Neural progenitor cell (in vitro differentiated cells): ENCODE data around the gene F8. TPM values are rescaled to one million over a fixed set of nuclear protein-coding genes. Genes with fewer than 3 reads are reported as not detected.
"Not testable (repeated sequence)": the region's sequence is repeated elsewhere in the genome, so short reads cannot be mapped to it uniquely, and the experiment has no call there.

ENCODE experiments used
- DNase-seq: peaks from one replicate; pipeline ENCODE4 v3.0.0-alpha.2; 2016; ENCODE audit warnings: low spot score
- H2AFZ ChIP-seq: fragments of 200-600 bp; sonication (generic); replicated peaks from 2 replicates; pipeline ENCODE4 v1.6.1; 2016; ENCODE audit warnings: antibody characterized with exemption
- H3F3A ChIP-seq: fragments of 200-600 bp; sonication (generic); 2 replicates; pipeline ENCODE4 v1.6.1; 2016; ENCODE audit warnings: antibody characterized with exemption, low read depth
- H3K27ac ChIP-seq: fragments of 200-600 bp; sonication (generic); 2 replicates; pipeline ENCODE4 v1.5.1; 2016; ENCODE audit warnings: mild to moderate bottlenecking
- H3K27me3 ChIP-seq: fragments of 200-600 bp; sonication (generic); 2 replicates; pipeline ENCODE4 v1.6.1; 2016; ENCODE audit warnings: mild to moderate bottlenecking, moderate library complexity
- H3K36me3 ChIP-seq: fragments of 200-600 bp; sonication (generic); 2 replicates; pipeline ENCODE4 v1.5.1; 2016
- H3K4me1 ChIP-seq: fragments of 200-600 bp; sonication (generic); 2 replicates; pipeline ENCODE4 v1.6.1; 2016; ENCODE audit warnings: mixed run types
- H3K4me2 ChIP-seq: fragments of 200-600 bp; sonication (generic); 2 replicates; pipeline ENCODE4 v1.6.1; 2016
- H3K4me3 ChIP-seq: fragments of 200-600 bp; sonication (generic); 2 replicates; pipeline ENCODE4 v1.5.1; 2016
- H3K79me2 ChIP-seq: fragments of 200-600 bp; sonication (generic); 2 replicates; pipeline ENCODE4 v1.6.1; 2016; ENCODE audit warnings: low read depth
- H3K9ac ChIP-seq: fragments of 200-600 bp; sonication (generic); 2 replicates; pipeline ENCODE4 v1.6.1; 2016
- H3K9me3 ChIP-seq: fragments of 200-600 bp; sonication (generic); 2 replicates; pipeline ENCODE4 v1.5.1; 2016; ENCODE audit warnings: low read depth
- H4K20me1 ChIP-seq: fragments of 200-600 bp; sonication (generic); 2 replicates; pipeline ENCODE4 v1.6.1; 2016; ENCODE audit warnings: low read depth
- H3K27ac Mint-ChIP-seq: 3 replicates; pipeline ENCODE4 v1.8.0; 2021; ENCODE audit warnings: mixed read lengths
- H3K27me3 Mint-ChIP-seq: 2 replicates; pipeline ENCODE4 v1.8.0; 2022; ENCODE audit warnings: low read depth, mild to moderate bottlenecking, inconsistent platforms, moderate library complexity, mixed read lengths; ENCODE audit not compliant: insufficient read depth
- H3K36me3 Mint-ChIP-seq: 3 replicates; pipeline ENCODE4 v1.8.0; 2021; ENCODE audit warnings: mixed read lengths
- H3K4me1 Mint-ChIP-seq: 3 replicates; pipeline ENCODE4 v1.8.0; 2021; ENCODE audit warnings: mixed read lengths
- H3K4me3 Mint-ChIP-seq: 3 replicates; pipeline ENCODE4 v1.8.0; 2021; ENCODE audit warnings: mild to moderate bottlenecking, moderate library complexity, mixed read lengths
- H3K9me3 Mint-ChIP-seq: 3 replicates; pipeline ENCODE4 v1.8.0; 2020; ENCODE audit warnings: mixed read lengths
- EZH2 ChIP-seq: fragments of 200-600 bp; sonication (generic); IDR thresholded peaks from 2 replicates; pipeline ENCODE4 v1.6.1; 2017; ENCODE audit warnings: antibody characterized with exemption, mild to moderate bottlenecking, moderate library complexity
- EZH2phosphoT487 ChIP-seq: fragments of 200-600 bp; sonication (generic); IDR thresholded peaks from 2 replicates; pipeline ENCODE4 v1.6.1; 2017; ENCODE audit warnings: antibody characterized with exemption
- total RNA-seq: library from RNA; depleted of rRNA; stranded (reverse); fragments of >200 nt; gene quantifications from 2 replicates; pipeline ENCODE4 v1.2.3, GENCODE V29; 2015; ENCODE audit warnings: low replicate concordance
- TF ChIP-seq, protein P1 (sequence below): fragments of 200-600 bp; sonication (generic); IDR thresholded peaks from 2 replicates; pipeline ENCODE4 v1.5.1; 2017; ENCODE audit warnings: antibody characterized with exemption, mild to moderate bottlenecking

Gene F8
- total RNA-seq, 1 donor from 2014 or later, result 4.8 TPM

DNA sequence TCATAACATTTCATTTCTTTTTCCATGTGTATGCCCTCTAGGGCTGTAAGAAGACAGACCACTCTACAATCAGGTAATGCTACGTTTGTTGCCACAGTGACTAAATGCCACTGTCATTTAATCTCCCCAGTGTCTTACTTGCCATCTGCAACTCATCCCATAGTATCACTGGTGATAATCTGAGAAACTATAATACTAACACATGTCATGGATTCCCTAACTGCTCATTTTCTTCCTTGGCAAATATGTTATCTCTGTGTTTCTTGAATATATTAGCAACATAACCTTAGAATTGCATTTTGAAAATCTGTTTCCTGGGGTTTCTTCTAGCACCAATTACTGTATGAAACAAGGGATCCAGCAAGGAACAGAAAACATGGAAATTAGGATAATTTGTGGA lies 130.2 kb downstream of the F8 start:
- Mint-ChIP-seq H3K27ac (no peak overlapping the region), H3K27me3 (no peaks in the 10 kb centered on the region), H3K36me3 (no peaks in the 10 kb centered on the region), H3K4me1 (no peaks in the 10 kb centered on the region), H3K9me3 (no peaks in the 10 kb centered on the region), H3K4me3 (no peak overlapping the region)
- Histone ChIP-seq H2AFZ (no peak overlapping the region), H3K4me1 (no peaks in the 10 kb centered on the region), H3K4me2 (no peak overlapping the region), H3K9me3 (no peaks in the 10 kb centered on the region), H3K79me2 (no peaks in the 10 kb centered on the region), H3K36me3 (no peaks in the 10 kb centered on the region), H4K20me1 (no peaks in the 10 kb centered on the region), H3K4me3 (no peak overlapping the region), H3K9ac (no peak overlapping the region), H3F3A (no peaks in the 10 kb centered on the region), H3K27me3 (no peaks in the 10 kb centered on the region), H3K27ac (no peak overlapping the region)
- no peak for DNase-seq
- TF ChIP-seq EZH2phosphoT487 (no peak), EZH2 (no peak)
- TF ChIP-seq, protein P1, sequence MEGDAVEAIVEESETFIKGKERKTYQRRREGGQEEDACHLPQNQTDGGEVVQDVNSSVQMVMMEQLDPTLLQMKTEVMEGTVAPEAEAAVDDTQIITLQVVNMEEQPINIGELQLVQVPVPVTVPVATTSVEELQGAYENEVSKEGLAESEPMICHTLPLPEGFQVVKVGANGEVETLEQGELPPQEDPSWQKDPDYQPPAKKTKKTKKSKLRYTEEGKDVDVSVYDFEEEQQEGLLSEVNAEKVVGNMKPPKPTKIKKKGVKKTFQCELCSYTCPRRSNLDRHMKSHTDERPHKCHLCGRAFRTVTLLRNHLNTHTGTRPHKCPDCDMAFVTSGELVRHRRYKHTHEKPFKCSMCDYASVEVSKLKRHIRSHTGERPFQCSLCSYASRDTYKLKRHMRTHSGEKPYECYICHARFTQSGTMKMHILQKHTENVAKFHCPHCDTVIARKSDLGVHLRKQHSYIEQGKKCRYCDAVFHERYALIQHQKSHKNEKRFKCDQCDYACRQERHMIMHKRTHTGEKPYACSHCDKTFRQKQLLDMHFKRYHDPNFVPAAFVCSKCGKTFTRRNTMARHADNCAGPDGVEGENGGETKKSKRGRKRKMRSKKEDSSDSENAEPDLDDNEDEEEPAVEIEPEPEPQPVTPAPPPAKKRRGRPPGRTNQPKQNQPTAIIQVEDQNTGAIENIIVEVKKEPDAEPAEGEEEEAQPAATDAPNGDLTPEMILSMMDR, result no peak

DNA sequence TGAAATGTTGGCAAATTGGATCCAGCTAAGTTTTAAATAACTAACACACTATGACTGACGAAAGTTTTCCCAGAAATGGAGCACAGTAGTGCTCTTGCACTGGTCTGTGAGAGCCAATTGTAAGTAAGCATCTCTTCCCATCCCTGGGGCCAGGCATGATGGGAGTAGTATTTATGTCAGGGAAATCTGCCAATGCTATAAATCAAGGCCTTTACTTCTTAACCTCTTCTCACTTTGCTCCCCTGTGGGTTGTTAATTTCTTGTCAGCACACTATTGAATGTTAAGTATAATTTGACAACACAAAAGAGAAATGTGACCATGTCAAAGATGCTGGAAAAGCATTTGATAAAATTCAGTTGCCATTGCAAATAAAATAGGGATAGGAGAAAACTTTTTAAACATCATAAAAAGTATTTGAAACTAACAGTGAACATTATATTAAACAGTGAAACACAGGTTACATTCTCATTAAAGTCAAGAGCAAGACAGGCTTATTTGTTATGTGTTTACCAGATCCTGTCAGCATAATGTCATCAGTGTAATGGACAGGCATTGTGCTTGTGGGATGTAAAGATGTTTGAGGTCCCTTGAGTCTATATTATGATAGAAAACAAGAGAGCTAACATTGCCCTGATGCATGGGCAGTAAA lies 131.4 kb downstream of the F8 start:
- H4K20me1 ChIP-seq, result no peaks in the 10 kb centered on the region
- H3K4me3 ChIP-seq, result no peak overlapping the region
- Mint-ChIP-seq H3K4me1 (no peaks in the 10 kb centered on the region), H3K9me3 (no peaks in the 10 kb centered on the region), H3K27me3 (no peaks in the 10 kb centered on the region), H3K27ac (no peak overlapping the region), H3K4me3 (no peak overlapping the region), H3K36me3 (no peaks in the 10 kb centered on the region)
- no peaks in the 10 kb centered on the region for H3K79me2 ChIP-seq
- TF ChIP-seq EZH2, result no peak
- TF ChIP-seq, protein P1, result no peak
- no peak for TF ChIP-seq EZH2phosphoT487
- DNase-seq, result no peak
- no peak overlapping the region for H3K9ac ChIP-seq
- H2AFZ ChIP-seq, result no peak overlapping the region
- H3F3A ChIP-seq, result no peaks in the 10 kb centered on the region
- H3K36me3 ChIP-seq, result no peaks in the 10 kb centered on the region
- no peaks in the 10 kb centered on the region for H3K27me3 ChIP-seq
- H3K4me2 ChIP-seq, result no peak overlapping the region
- no peaks in the 10 kb centered on the region for H3K9me3 ChIP-seq
- H3K4me1 ChIP-seq, result no peaks in the 10 kb centered on the region
- no peak overlapping the region for H3K27ac ChIP-seq

DNA sequence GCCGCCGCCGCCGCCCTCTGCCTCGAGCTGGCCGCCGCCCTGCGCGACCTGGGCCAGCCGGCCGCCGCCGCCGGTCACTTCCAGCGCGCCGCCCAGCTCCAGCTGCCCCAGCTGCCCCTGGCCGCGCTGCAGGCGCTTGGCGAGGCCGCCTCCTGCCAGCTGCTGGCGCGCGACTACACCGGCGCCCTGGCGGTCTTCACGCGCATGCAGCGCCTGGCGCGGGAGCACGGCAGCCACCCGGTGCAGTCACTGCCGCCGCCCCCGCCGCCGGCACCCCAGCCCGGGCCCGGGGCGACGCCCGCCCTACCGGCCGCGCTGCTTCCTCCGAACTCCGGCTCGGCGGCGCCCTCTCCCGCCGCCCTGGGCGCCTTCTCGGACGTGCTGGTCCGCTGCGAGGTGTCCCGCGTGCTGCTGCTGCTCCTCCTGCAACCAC lies 135.7 kb downstream of the F8 start:
- not testable (repeated sequence) for H3K27ac Mint-ChIP-seq, H2AFZ ChIP-seq, H3K36me3 Mint-ChIP-seq

DNA sequence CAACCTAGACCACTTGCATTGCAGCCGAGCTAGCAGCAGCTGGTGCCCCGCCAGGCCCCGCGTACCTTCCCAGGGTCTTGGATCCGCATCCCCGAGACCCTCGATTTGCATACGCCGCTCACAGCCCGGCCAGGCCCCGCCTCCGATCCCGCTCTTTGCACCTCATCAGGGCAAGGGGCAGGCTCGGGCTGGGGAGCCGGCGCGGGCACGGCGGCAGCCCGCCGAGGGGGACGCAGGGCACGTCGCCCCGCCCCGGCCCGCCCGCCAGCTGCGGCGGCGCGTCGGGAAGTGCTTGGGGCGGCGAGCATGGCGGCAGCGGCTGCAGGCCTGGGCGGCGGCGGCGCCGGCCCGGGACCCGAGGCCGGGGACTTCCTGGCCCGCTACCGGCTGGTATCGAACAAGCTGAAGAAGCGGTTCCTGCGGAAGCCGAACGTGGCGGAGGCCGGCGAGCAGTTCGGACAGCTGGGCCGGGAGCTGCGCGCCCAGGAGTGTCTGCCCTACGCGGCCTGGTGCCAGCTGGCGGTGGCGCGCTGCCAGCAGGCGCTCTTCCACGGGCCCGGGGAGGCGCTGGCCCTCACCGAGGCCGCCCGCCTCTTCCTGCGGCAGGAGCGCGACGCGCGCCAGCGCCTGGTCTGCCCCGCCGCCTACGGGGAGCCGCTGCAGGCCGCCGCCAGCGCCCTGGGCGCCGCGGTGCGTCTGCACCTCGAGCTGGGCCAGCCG lies 136.3 kb downstream of the F8 start, which contains the start of gene F8A1:
F8A1 (plus strand) TSS at position 287 of the 720 bp plus-strand sequence; CDS start at position 307, 20 bp downstream.
- not testable (repeated sequence) for H3K4me3 ChIP-seq, H3K9me3 Mint-ChIP-seq, H3K36me3 ChIP-seq, H3K27me3 Mint-ChIP-seq, H3K4me2 ChIP-seq, H3K79me2 ChIP-seq, H3K36me3 Mint-ChIP-seq, H2AFZ ChIP-seq, H3F3A ChIP-seq, H3K4me1 ChIP-seq, H3K4me3 Mint-ChIP-seq, H3K9me3 ChIP-seq, H3K4me1 Mint-ChIP-seq, DNase-seq, H4K20me1 ChIP-seq, H3K27ac ChIP-seq, H3K9ac ChIP-seq, H3K27me3 ChIP-seq, H3K27ac Mint-ChIP-seq

More for the DNA sequence above, 135.7 kb downstream of the F8 start:
- not testable (repeated sequence) for H3K9me3 Mint-ChIP-seq, H3K9ac ChIP-seq, H3K4me1 Mint-ChIP-seq, H3K4me3 Mint-ChIP-seq, H3K9me3 ChIP-seq, H3K4me3 ChIP-seq, DNase-seq, H3K27ac ChIP-seq, H4K20me1 ChIP-seq, H3F3A ChIP-seq, H3K79me2 ChIP-seq, H3K4me1 ChIP-seq, H3K4me2 ChIP-seq, H3K27me3 Mint-ChIP-seq, H3K27me3 ChIP-seq, H3K36me3 ChIP-seq

DNA sequence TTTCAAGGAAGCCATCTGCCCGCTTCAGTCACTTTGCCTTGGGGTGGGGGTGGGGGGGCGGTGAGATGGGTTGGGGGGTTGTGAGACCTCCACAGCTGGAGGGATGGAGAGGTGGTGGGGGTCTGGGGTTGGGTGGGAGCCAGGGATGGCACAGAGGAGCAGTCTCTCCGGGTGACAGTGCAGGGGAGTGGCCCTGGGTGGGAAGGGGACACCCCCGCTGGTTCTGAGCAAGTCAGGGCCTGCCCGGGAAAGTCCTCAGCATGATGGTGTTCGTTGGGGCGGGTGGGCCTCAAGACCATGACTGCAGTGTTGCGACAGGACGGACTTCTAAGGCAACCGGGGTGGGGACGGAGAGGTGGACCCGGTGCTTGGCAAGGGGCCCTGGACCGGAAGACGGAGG lies 137.0 kb downstream of the F8 start:
- not testable (repeated sequence) for H3K9me3 Mint-ChIP-seq, H3K27me3 ChIP-seq, H3K79me2 ChIP-seq, H3K27me3 Mint-ChIP-seq, H3K4me1 Mint-ChIP-seq, H3K9me3 ChIP-seq, H3K36me3 ChIP-seq, DNase-seq, H2AFZ ChIP-seq, H3K9ac ChIP-seq, H3K27ac Mint-ChIP-seq, H3K4me3 Mint-ChIP-seq, H3K4me2 ChIP-seq, H3K4me1 ChIP-seq, H3K36me3 Mint-ChIP-seq, H3K27ac ChIP-seq, H3K4me3 ChIP-seq, H3F3A ChIP-seq, H4K20me1 ChIP-seq

DNA sequence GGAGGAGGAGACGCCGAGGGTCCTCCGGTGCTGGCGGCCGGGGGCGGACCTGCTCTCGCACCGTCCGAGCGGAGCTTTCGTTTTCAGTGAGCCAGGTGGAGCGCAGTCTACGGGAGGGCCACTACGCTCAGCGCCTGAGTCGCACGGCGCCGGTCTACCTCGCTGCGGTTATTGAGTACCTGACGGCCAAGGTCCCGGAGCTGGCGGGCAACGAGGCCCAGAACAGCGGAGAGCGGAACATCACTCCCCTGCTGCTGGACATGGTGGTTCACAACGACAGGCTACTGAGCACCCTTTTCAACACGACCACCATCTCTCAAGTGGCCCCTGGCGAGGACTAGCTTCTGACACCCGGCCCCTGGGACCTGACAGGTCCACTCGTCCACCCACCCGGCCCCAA lies 137.5 kb downstream of the F8 start:
- H4K20me1 ChIP-seq, H3K4me3 Mint-ChIP-seq, H3K4me1 Mint-ChIP-seq, H3K9me3 ChIP-seq, H2AFZ ChIP-seq, H3K36me3 ChIP-seq, H3K27ac Mint-ChIP-seq, H3K79me2 ChIP-seq, DNase-seq, H3K9me3 Mint-ChIP-seq, H3F3A ChIP-seq, H3K27me3 Mint-ChIP-seq, H3K4me1 ChIP-seq, H3K36me3 Mint-ChIP-seq, H3K9ac ChIP-seq, H3K4me2 ChIP-seq, H3K4me3 ChIP-seq, H3K27me3 ChIP-seq, H3K27ac ChIP-seq: not testable (repeated sequence)
